ENCODE data around the gene ADISSP. TPM values are rescaled to one million over a fixed set of nuclear protein-coding genes. Genes with fewer than 3 reads are reported as not detected.

ADISSP gene
- total RNA-seq, 1 donor, result 26.8 TPM

GRCh38 chr20:3714092-3714491 lies 53.5 kb downstream of the ADISSP start:
- TF ChIP-seq CTCF (IDR thresholded peaks at IDR 0.05; ENCODE audit: insufficient read depth, low read depth, low read length), result no peak
- no peak for DNase-seq (ENCODE audit: low read depth)
- no peak overlapping the region for H3K4me3 ChIP-seq (ENCODE audit: low read depth, low read length)

- DNase-seq (ENCODE audit: low read depth), result no peak
- H3K4me3 ChIP-seq (ENCODE audit: low read depth, low read length), result no peak within 1 kb of the TSS
- no peak for TF ChIP-seq CTCF (IDR thresholded peaks at IDR 0.05; ENCODE audit: insufficient read depth, low read depth, low read length)
Observed at GRCh38 chr20:3712279-3712873, 55.2 kb downstream of the ADISSP start, which contains the start of gene SIGLEC1. TSS of gene SIGLEC1 (minus strand) at chr20:3712600. CDS start at chr20:3707128, 5,472 bp downstream.

GRCh38 chr20:3711484-3711941 lies 56.0 kb downstream of the ADISSP start:
- no peak for DNase-seq (ENCODE audit: low read depth)
- no peak for TF ChIP-seq CTCF (IDR thresholded peaks at IDR 0.05; ENCODE audit: insufficient read depth, low read depth, low read length)
- H3K4me3 ChIP-seq (ENCODE audit: low read depth, low read length), result no peak overlapping the region

GRCh38 chr20:3710703-3711483 lies 56.7 kb downstream of the ADISSP start:
- peak; percentile 57 for DNase-seq (ENCODE audit: low read depth)
- peak; percentile 89 for TF ChIP-seq CTCF (IDR thresholded peaks at IDR 0.05; ENCODE audit: insufficient read depth, low read depth, low read length)
- H3K4me3 ChIP-seq (ENCODE audit: low read depth, low read length), result no peak overlapping the region

- H3K4me3 ChIP-seq (ENCODE audit: low read depth, low read length), result no peak overlapping the region
- DNase-seq (ENCODE audit: low read depth), result no peak
- TF ChIP-seq CTCF (IDR thresholded peaks at IDR 0.05; ENCODE audit: insufficient read depth, low read depth, low read length), result no peak
Observed at GRCh38 chr20:3710011-3710466, 57.5 kb downstream of the ADISSP start.

GRCh38 chr20:3707508-3707899 lies 60.0 kb downstream of the ADISSP start:
- no peak for TF ChIP-seq CTCF (IDR thresholded peaks at IDR 0.05; ENCODE audit: insufficient read depth, low read depth, low read length)
- no peak for DNase-seq (ENCODE audit: low read depth)
- H3K4me3 ChIP-seq (ENCODE audit: low read depth, low read length), result no peak overlapping the region
